Dendritic cell treated with granulocyte-macrophage colony-stimulating factor and Interleukin-4, amounts not matched to agents 40 ng/mL and 50 ng/mL, for 4 days (primary cell): ENCODE data around the gene CNEP1R1.
A peak's percentile ranks its signal among the peaks of the same experiment; 100 is the strongest.

Source experiments
- H3K27ac Mint-ChIP-seq: one replicate; pipeline ENCODE4 v1.8.0; 2022; ENCODE audit warnings: mild to moderate bottlenecking, mixed read lengths
- H3K27me3 Mint-ChIP-seq: one replicate; pipeline ENCODE4 v1.8.0; 2022; ENCODE audit warnings: mild to moderate bottlenecking, mixed read lengths
- H3K36me3 Mint-ChIP-seq: one replicate; pipeline ENCODE4 v1.8.0; 2022; ENCODE audit warnings: low read depth, mixed read lengths
- H3K4me1 Mint-ChIP-seq: one replicate; pipeline ENCODE4 v1.8.0; 2022; ENCODE audit warnings: low read depth, mixed read lengths
- H3K4me3 Mint-ChIP-seq: one replicate; pipeline ENCODE4 v1.8.0; 2022; ENCODE audit warnings: mild to moderate bottlenecking, moderate library complexity, mixed read lengths
- H3K9me3 Mint-ChIP-seq: one replicate; pipeline ENCODE4 v1.8.0; 2022; ENCODE audit warnings: mixed read lengths
- intact Hi-C: fragments of 100-400 bp; cut with micrococcal nuclease; formaldehyde crosslinking; loops from one replicate; pipeline ENCODE4 v1.15.0; 2022

CNEP1R1 gene

GRCh38 chr16:50059669-50060068 is 34.6 kb downstream of the CNEP1R1 start:
- intact Hi-C loops: no loop called here
- H3K27me3 Mint-ChIP-seq: no peaks in the 10 kb centered on the region
- peaks cover 5% of the 10 kb centered on the region for H3K4me1 Mint-ChIP-seq
- peaks cover 24% of the 10 kb centered on the region for H3K9me3 Mint-ChIP-seq
- no peaks in the 10 kb centered on the region for H3K36me3 Mint-ChIP-seq
- H3K4me3 Mint-ChIP-seq: no peak overlapping the region
- no peak overlapping the region for H3K27ac Mint-ChIP-seq

- no peak overlapping the region for H3K27ac Mint-ChIP-seq
Observed at GRCh38 chr16:50061326-50061725, 36.3 kb downstream of the CNEP1R1 start.

GRCh38 chr16:50065241-50065623 is 40.2 kb downstream of the CNEP1R1 start:
- Mint-ChIP-seq H3K4me3 (peak overlapping the region; percentile 80), H3K4me1 (peaks cover 29% of the 10 kb centered on the region), H3K27me3 (no peaks in the 10 kb centered on the region), H3K27ac (peak overlapping the region; percentile 94), H3K9me3 (no peaks in the 10 kb centered on the region), H3K36me3 (peaks cover 29% of the 10 kb centered on the region)
- intact Hi-C loops: loop anchor here (1.0 kb wide), 2 partner anchors 27 to 87 kb away; no protein-coding TSS in a partner anchor

More at GRCh38 chr16:50061326-50061725, 36.3 kb downstream of the CNEP1R1 start:
- intact Hi-C loops: no loop called here
- peaks cover 9% of the 10 kb centered on the region for H3K9me3 Mint-ChIP-seq
- peaks cover 5% of the 10 kb centered on the region for H3K4me1 Mint-ChIP-seq
- no peaks in the 10 kb centered on the region for H3K27me3 Mint-ChIP-seq
- H3K4me3 Mint-ChIP-seq: no peak overlapping the region
- no peaks in the 10 kb centered on the region for H3K36me3 Mint-ChIP-seq

GRCh38 chr16:50065624-50066481 is 40.8 kb downstream of the CNEP1R1 start, which contains the start of gene HEATR3:
Gene HEATR3, plus strand, starts transcription at chr16:50065970. Its CDS starts 162 bp downstream, at chr16:50066132.
- peaks cover 36% of the 10 kb centered on the region for H3K36me3 Mint-ChIP-seq
- H3K27ac Mint-ChIP-seq: peak within 1 kb of the TSS; percentile 94
- H3K9me3 Mint-ChIP-seq: no peaks in the 10 kb centered on the region
- peaks cover 33% of the 10 kb centered on the region for H3K4me1 Mint-ChIP-seq
- intact Hi-C loops: loop anchor here (1.0 to 2.0 kb wide), 4 partner anchors 27 to 86 kb away; partner anchors contain the start of gene CNEP1R1
- H3K4me3 Mint-ChIP-seq: peak within 1 kb of the TSS; percentile 80
- no peaks in the 10 kb centered on the region for H3K27me3 Mint-ChIP-seq

DNA sequence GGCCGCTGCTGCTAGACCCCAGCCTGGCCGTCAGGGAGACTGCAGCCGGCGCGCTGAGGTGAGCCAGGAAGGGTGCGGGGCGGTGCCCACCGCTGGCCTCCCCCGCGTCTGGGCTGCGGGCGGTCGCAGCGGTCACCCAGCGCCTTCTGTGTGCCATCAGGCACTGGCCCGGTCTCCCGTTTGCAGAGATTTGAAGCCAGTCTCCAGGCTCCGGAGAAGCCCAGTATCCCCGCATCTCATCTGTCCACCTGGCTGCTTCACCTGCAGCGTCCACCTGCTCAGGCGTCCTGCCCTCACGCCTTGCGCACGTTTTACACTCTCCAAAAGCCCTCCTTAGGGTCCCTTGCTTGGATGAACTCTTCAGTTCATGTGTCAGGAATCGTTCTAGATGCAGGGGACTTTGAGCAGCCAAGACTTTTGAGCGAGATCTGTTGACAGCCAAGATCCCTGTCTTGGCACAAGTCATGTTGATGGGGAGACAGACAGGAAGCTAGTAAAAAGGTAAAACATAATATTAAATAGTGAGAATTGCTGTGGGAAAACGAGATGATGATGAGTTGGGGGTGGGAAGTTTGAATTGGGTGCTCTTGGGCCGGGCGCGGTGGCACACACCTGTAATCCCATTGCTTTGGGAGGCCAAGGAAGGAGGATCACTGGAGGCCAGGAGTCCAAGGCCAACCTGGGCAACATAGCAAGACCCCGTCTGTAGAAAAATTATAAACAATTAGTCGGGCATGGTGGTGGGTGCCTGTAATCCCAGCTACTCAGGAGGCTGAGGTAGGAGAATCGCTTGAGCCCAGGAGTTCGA is 41.7 kb downstream of the CNEP1R1 start:
- intact Hi-C loops: loop anchor here (1.0 to 2.0 kb wide), 2 partner anchors 26 to 41 kb away; partner anchors contain the start of gene CNEP1R1
- peak overlapping the region; percentile 80 for H3K4me3 Mint-ChIP-seq
- no peaks in the 10 kb centered on the region for H3K27me3 Mint-ChIP-seq
- H3K4me1 Mint-ChIP-seq: peaks cover 37% of the 10 kb centered on the region
- H3K27ac Mint-ChIP-seq: peak overlapping the region; percentile 94
- H3K9me3 Mint-ChIP-seq: no peaks in the 10 kb centered on the region
- peaks cover 40% of the 10 kb centered on the region for H3K36me3 Mint-ChIP-seq

- Mint-ChIP-seq H3K4me1 (peaks cover 32% of the 10 kb centered on the region), H3K4me3 (peak overlapping the region; percentile 80), H3K27me3 (no peaks in the 10 kb centered on the region), H3K36me3 (peaks cover 43% of the 10 kb centered on the region), H3K9me3 (no peaks in the 10 kb centered on the region), H3K27ac (peak overlapping the region; percentile 94)
- intact Hi-C loops: loop anchor here (2.0 kb wide), 1 partner anchor 25 kb away; no protein-coding TSS in a partner anchor
Observed at GRCh38 chr16:50067290-50067853, 42.3 kb downstream of the CNEP1R1 start.

DNA sequence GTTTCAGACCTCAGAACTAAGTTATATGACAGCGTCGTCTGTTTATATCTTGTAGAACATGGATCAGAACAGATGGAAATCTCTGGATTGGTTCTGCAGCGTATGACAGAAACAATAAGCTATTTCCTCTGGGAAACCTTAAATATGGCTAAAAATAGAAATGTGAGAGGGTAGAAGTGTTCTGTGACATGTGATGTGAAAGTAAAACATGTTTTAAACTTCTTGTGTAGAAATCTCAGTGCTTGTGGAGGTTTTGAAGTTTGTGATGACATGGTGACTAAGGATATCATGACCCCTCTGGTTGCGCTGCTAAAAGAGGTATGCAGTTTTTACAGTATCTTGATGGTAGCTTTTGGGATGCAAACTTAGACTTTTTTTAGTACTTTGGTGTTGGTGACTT is 43.5 kb downstream of the CNEP1R1 start:
- Mint-ChIP-seq H3K4me1 (peaks cover 37% of the 10 kb centered on the region), H3K9me3 (no peaks in the 10 kb centered on the region), H3K27ac (no peak overlapping the region), H3K4me3 (no peak overlapping the region), H3K36me3 (peaks cover 55% of the 10 kb centered on the region), H3K27me3 (no peaks in the 10 kb centered on the region)
- intact Hi-C loops: no loop called here

GRCh38 chr16:50069060-50069459 is 44.0 kb downstream of the CNEP1R1 start:
- Mint-ChIP-seq H3K27ac (no peak overlapping the region), H3K9me3 (no peaks in the 10 kb centered on the region), H3K36me3 (peaks cover 55% of the 10 kb centered on the region), H3K4me3 (no peak overlapping the region), H3K27me3 (no peaks in the 10 kb centered on the region), H3K4me1 (peaks cover 37% of the 10 kb centered on the region)
- intact Hi-C loops: no loop called here

GRCh38 chr16:50071075-50071671 is 46.1 kb downstream of the CNEP1R1 start:
- no peaks in the 10 kb centered on the region for H3K27me3 Mint-ChIP-seq
- H3K9me3 Mint-ChIP-seq: no peaks in the 10 kb centered on the region
- H3K4me1 Mint-ChIP-seq: peaks cover 37% of the 10 kb centered on the region
- intact Hi-C loops: no loop called here
- no peak overlapping the region for H3K27ac Mint-ChIP-seq
- H3K4me3 Mint-ChIP-seq: no peak overlapping the region
- peaks cover 65% of the 10 kb centered on the region for H3K36me3 Mint-ChIP-seq

DNA sequence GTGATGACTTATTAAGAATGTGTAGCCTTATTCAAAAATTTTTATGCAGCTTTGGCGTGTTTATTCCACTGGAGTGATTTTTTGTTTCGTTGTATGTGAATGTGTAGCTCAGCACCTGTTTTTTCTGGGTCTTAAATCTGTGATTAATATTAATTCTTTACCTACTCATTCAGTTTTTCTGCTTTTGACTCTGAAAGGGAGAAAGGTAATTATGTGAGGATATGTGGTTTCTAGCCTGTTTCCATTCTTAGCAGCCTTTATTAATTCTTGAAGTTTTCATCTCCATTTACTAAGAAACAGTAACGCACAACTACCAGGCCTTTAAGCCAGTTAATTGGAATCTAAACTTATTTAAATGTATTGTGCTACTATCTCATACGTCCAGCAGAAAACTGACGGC is 47.7 kb downstream of the CNEP1R1 start:
- no peak overlapping the region for H3K4me3 Mint-ChIP-seq
- H3K4me1 Mint-ChIP-seq: peaks cover 28% of the 10 kb centered on the region
- no peaks in the 10 kb centered on the region for H3K27me3 Mint-ChIP-seq
- intact Hi-C loops: no loop called here
- H3K27ac Mint-ChIP-seq: peak overlapping the region; percentile 15
- H3K36me3 Mint-ChIP-seq: peaks cover 73% of the 10 kb centered on the region
- H3K9me3 Mint-ChIP-seq: no peaks in the 10 kb centered on the region

DNA sequence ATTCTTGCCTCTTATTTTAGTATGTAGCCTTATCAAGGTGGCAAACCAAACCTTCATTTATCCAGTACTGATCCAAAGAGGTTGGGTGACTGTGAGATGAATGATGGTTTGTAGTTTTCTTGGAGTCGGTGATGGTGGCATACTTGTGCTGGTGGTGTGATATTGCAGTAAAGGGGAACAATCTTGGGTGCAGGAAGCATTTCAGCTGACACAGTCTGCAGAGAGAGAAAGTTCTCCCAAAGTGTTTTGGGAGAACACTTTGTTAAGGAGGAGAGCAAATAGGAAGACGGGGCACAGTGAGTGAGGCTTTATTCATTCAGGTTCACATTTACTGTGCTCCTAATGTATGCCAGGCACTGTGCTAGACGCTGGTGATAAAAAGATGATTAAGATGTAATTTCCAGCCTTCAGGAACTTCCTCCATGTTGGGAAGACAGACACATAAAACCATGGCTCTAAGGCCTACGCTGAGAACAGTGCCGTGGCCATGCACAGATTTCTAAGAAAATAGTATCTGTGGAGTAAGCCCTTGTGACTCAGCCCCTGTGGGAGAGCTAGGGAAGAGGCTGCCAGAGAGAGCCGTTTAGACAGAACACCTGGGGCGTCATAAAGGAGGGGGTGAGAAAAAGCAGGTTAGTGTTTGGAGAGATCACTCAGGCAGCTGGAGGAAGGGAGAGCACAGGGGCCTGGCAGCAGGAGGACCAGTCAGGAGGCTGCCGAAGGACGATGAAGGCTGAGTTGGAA is 54.5 kb downstream of the CNEP1R1 start:
- no peaks in the 10 kb centered on the region for H3K27me3 Mint-ChIP-seq
- no peak overlapping the region for H3K4me3 Mint-ChIP-seq
- intact Hi-C loops: no loop called here
- peaks cover 24% of the 10 kb centered on the region for H3K4me1 Mint-ChIP-seq
- H3K9me3 Mint-ChIP-seq: no peaks in the 10 kb centered on the region
- peak overlapping the region; percentile 67 for H3K27ac Mint-ChIP-seq
- peaks cover 87% of the 10 kb centered on the region for H3K36me3 Mint-ChIP-seq

- peak overlapping the region; percentile 44 for H3K27ac Mint-ChIP-seq
- H3K9me3 Mint-ChIP-seq: no peaks in the 10 kb centered on the region
- H3K27me3 Mint-ChIP-seq: no peaks in the 10 kb centered on the region
- H3K4me3 Mint-ChIP-seq: no peak overlapping the region
- intact Hi-C loops: no loop called here
- H3K36me3 Mint-ChIP-seq: peaks cover 93% of the 10 kb centered on the region
- peaks cover 24% of the 10 kb centered on the region for H3K4me1 Mint-ChIP-seq
Observed at GRCh38 chr16:50081428-50082018, 56.5 kb downstream of the CNEP1R1 start.
